C4-2B (cell line): ENCODE results near the gene ANKIB1.

Experiments used
- ZFX ChIP-seq: fragments of 450-650 bp; IDR thresholded peaks from 2 replicates; pipeline ENCODE4 v1.6.1; 2017
- TF ChIP-seq, protein P1 (sequence below): fragments of 450-650 bp; conservative IDR thresholded peaks from 2 replicates; pipeline ENCODE4 v1.5.1; 2017; ENCODE audit warnings: mild to moderate bottlenecking

DNA sequence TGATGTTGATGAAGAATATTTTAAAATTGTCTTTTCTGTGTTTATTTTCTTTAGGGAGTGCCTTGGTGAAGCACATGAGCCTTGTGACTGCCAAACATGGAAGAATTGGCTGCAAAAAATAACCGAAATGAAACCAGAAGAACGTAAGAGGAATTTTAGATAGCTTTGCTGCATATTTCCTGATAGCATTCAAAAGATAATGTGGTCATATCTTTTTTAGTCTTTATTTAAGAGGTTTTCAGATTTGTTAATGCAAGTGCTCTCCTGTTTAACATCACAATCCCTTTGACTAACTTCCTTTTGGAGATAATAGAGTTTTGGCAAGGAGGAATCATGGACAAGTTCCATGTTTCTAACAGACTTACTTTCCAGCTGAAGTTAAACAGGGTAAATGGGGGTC is 116.4 kb downstream of the ANKIB1 start:
- TF ChIP-seq, protein P1, sequence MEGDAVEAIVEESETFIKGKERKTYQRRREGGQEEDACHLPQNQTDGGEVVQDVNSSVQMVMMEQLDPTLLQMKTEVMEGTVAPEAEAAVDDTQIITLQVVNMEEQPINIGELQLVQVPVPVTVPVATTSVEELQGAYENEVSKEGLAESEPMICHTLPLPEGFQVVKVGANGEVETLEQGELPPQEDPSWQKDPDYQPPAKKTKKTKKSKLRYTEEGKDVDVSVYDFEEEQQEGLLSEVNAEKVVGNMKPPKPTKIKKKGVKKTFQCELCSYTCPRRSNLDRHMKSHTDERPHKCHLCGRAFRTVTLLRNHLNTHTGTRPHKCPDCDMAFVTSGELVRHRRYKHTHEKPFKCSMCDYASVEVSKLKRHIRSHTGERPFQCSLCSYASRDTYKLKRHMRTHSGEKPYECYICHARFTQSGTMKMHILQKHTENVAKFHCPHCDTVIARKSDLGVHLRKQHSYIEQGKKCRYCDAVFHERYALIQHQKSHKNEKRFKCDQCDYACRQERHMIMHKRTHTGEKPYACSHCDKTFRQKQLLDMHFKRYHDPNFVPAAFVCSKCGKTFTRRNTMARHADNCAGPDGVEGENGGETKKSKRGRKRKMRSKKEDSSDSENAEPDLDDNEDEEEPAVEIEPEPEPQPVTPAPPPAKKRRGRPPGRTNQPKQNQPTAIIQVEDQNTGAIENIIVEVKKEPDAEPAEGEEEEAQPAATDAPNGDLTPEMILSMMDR = no peak
- TF ChIP-seq ZFX = no peak
